HCT116 (cell line): Measurements from ENCODE around the gene SLC66A1. TPM values are rescaled to one million over a fixed set of nuclear protein-coding genes. Genes with fewer than 3 reads are reported as not detected.

Source experiments
- ATAC-seq: fragments of 200-7000 bp; cut with Tn5 transposase; 2 replicates; pipeline ENCODE4 v1.9.1; 2020; ENCODE audit warnings: mild to moderate bottlenecking, moderate library complexity
- BruUV-seq: library from RNA; stranded (reverse); fragments of 400-500 nt; replicated peaks from 2 replicates; lab custom pipeline; 2021; lab: Mats Ljungman, UMichigan
- CTCF ChIA-PET: fragments of 300-600 bp; sonication (Branson Sonifier 250); formaldehyde crosslinking; loops from one replicate; lab custom pipeline; 2021; ENCODE audit warnings: antibody characterized with exemption; lab: Charles Lee
- POLR2A ChIA-PET: fragments of 300-600, 350-600 bp; sonication (Branson Sonifier 250); formaldehyde crosslinking; loops from one replicate; lab custom pipeline; 2021; ENCODE audit warnings: antibody characterized with exemption; lab: Charles Lee
- RAD21 ChIA-PET, 2 experiments: fragments of 300-600 bp; sonication (Branson Sonifier 250); formaldehyde crosslinking; loops; one replicate each; lab custom pipeline; 2023; ENCODE audit warnings: low total read pairs in 2 of 2; ENCODE audit not compliant: uncharacterized antibody in 2 of 2, unreplicated experiment in 2 of 2, low non-redundant PET in 1 of 2; lab: Charles Lee
- DNase-seq: peaks from one replicate; pipeline ENCODE4 v3.0.0-alpha.2; 2010; ENCODE audit warnings: low read depth, low spot score
- H2AFZ ChIP-seq: fragments of 200-600 bp; shearing (Covaris generic), sonication (generic); 2 replicates; pipeline ENCODE4 v1.6.1; 2017; ENCODE audit warnings: low read depth, mixed run types, mixed read lengths, antibody characterized with exemption, low read length; ENCODE audit not compliant: poor library complexity, severe bottlenecking
- H3K27ac ChIP-seq: 2 replicates; pipeline ENCODE4 v1.5.1; 2012; ENCODE audit warnings: low read depth, low read length
- H3K27me3 ChIP-seq: fragments of 200-600 bp; sonication (generic); 2 replicates; pipeline ENCODE4 v1.6.1; 2016; ENCODE audit warnings: mixed run types, low read length, mixed read lengths; ENCODE audit not compliant: insufficient read depth
- H3K36me3 ChIP-seq, 2 experiments: fragments of 200-500 bp in 1 of 2; fragments of 200-600 bp in 1 of 2; sonication (Bioruptor generic) in 1 of 2; sonication (generic) in 1 of 2; 2 replicates each; pipeline versions ENCODE4 v1.5.1 to v1.6.1; 2014 to 2016; ENCODE audit warnings: low read length in 2 of 2, inconsistent platforms in 1 of 2, mixed read lengths in 1 of 2, mixed run types in 1 of 2; ENCODE audit not compliant: insufficient read depth in 2 of 2, control insufficient read depth in 1 of 2
- H3K4me1 ChIP-seq, 2 experiments: fragments of 200-600 bp in 1 of 2; sonication (generic) in 1 of 2; 2 replicates each; pipeline versions ENCODE4 v1.5.1 to v1.6.1; 2012 to 2017; ENCODE audit warnings: low read length in 2 of 2, inconsistent platforms in 1 of 2, mild to moderate bottlenecking in 1 of 2, mixed read lengths in 1 of 2, mixed run types in 1 of 2, moderate library complexity in 1 of 2; ENCODE audit not compliant: insufficient read depth in 2 of 2, control insufficient read depth in 1 of 2
- H3K4me2 ChIP-seq: fragments of 200-600 bp; sonication (generic); 2 replicates; pipeline ENCODE4 v1.6.1; 2017; ENCODE audit warnings: mixed run types, low read length, mixed read lengths
- H3K4me3 ChIP-seq, 2 experiments: fragments of 200-600 bp in 1 of 2; sonication (generic) in 1 of 2; replicated peaks in 1 of 2; 2 replicates each; pipeline ENCODE4 v1.5.1; 2011 to 2016; ENCODE audit warnings: low read length in 2 of 2, control low read depth in 1 of 2, low read depth in 1 of 2, mild to moderate bottlenecking in 1 of 2, mixed read lengths in 1 of 2, mixed run types in 1 of 2
- H3K79me2 ChIP-seq: fragments of 200-600 bp; sonication (generic); 2 replicates; pipeline ENCODE4 v1.6.1; 2017; ENCODE audit warnings: mild to moderate bottlenecking, mixed run types, low read length, moderate library complexity, mixed read lengths; ENCODE audit not compliant: insufficient read depth
- H3K9ac ChIP-seq: fragments of 200-600 bp; sonication (generic); 2 replicates; pipeline ENCODE4 v1.6.1; 2016; ENCODE audit warnings: low read length, mixed read lengths
- H3K9me2 ChIP-seq: fragments of 200-600 bp; sonication (generic), shearing (Covaris generic); 2 replicates; pipeline ENCODE4 v1.6.1; 2017; ENCODE audit warnings: mixed run types, mild to moderate bottlenecking, moderate library complexity; ENCODE audit not compliant: insufficient read depth
- H3K9me3 ChIP-seq, 2 experiments: fragments of 200-500 bp in 1 of 2; fragments of 200-600 bp in 1 of 2; sonication (Bioruptor generic) in 1 of 2; sonication (generic) in 1 of 2; 2 replicates each; pipeline ENCODE4 v1.6.1; 2014 to 2017; ENCODE audit warnings: low read length in 2 of 2, mixed read lengths in 2 of 2, inconsistent platforms in 1 of 2, low read depth in 1 of 2, mild to moderate bottlenecking in 1 of 2, mixed run types in 1 of 2, moderate library complexity in 1 of 2; ENCODE audit not compliant: control insufficient read depth in 1 of 2, insufficient read depth in 1 of 2
- H4K20me1 ChIP-seq: fragments of 200-600 bp; sonication (generic), shearing (Covaris generic); 2 replicates; pipeline ENCODE4 v1.6.1; 2017; ENCODE audit warnings: mixed run types, mild to moderate bottlenecking, moderate library complexity; ENCODE audit not compliant: insufficient read depth
- ATF3 ChIP-seq: IDR thresholded peaks from 2 replicates; pipeline ENCODE4 v1.6.1; 2012
- CBX3 ChIP-seq: IDR thresholded peaks from 2 replicates; pipeline ENCODE4 v1.6.1; 2012; ENCODE audit warnings: low read depth
- CEBPB ChIP-seq: IDR thresholded peaks from 2 replicates; pipeline ENCODE4 v1.6.1; 2012; ENCODE audit warnings: low read depth
- EGR1 ChIP-seq: IDR thresholded peaks from 2 replicates; pipeline ENCODE4 v1.6.1; 2012; ENCODE audit warnings: low read depth
- ELF1 ChIP-seq: IDR thresholded peaks from 2 replicates; pipeline ENCODE4 v1.6.1; 2012; ENCODE audit warnings: low read depth, borderline replicate concordance
- EZH2 ChIP-seq: fragments of 200-600 bp; sonication (generic); IDR thresholded peaks from 2 replicates; pipeline ENCODE4 v1.6.1; 2017; ENCODE audit warnings: antibody characterized with exemption, mixed run types
- EZH2phosphoT487 ChIP-seq: fragments of 200-600 bp; IDR thresholded peaks from 2 replicates; pipeline ENCODE4 v1.6.1; 2018; ENCODE audit warnings: antibody characterized with exemption, borderline replicate concordance
- JUND ChIP-seq: IDR thresholded peaks from 2 replicates; pipeline ENCODE4 v1.6.1; 2012
- MAX ChIP-seq: IDR thresholded peaks from 2 replicates; pipeline ENCODE4 v1.6.1; 2012
- POLR2A ChIP-seq: IDR thresholded peaks from 2 replicates; pipeline ENCODE4 v1.7.0; 2011; ENCODE audit warnings: borderline replicate concordance; ENCODE audit not compliant: insufficient read depth, insufficient read length; ENCODE audit errors: extremely low read depth
- POLR2AphosphoS5 ChIP-seq: IDR thresholded peaks from 2 replicates; pipeline ENCODE4 v1.6.1; 2011; ENCODE audit warnings: mild to moderate bottlenecking, low read depth, low read length, moderate library complexity
- RAD21 ChIP-seq: IDR thresholded peaks from 2 replicates; pipeline ENCODE4 v1.6.1; 2012; ENCODE audit warnings: low read depth, mild to moderate bottlenecking
- SP1 ChIP-seq: IDR thresholded peaks from 2 replicates; pipeline ENCODE4 v1.6.1; 2012; ENCODE audit warnings: low read depth
- SRF ChIP-seq: IDR thresholded peaks from 2 replicates; pipeline ENCODE4 v1.6.1; 2012; ENCODE audit warnings: low read depth
- TCF7L2 ChIP-seq: IDR thresholded peaks from 2 replicates; pipeline ENCODE4 v1.7.0; 2011; ENCODE audit warnings: borderline replicate concordance, inconsistent platforms; ENCODE audit not compliant: insufficient read depth, insufficient read length; ENCODE audit errors: extremely low read depth
- ZFX ChIP-seq: fragments of 450-650 bp; IDR thresholded peaks from 2 replicates; pipeline ENCODE4 v1.6.1; 2017
- ZNF274 ChIP-seq: fragments of 200-500 bp; sonication (Bioruptor generic); IDR thresholded peaks from 2 replicates; pipeline ENCODE4 v1.6.1; 2014; ENCODE audit warnings: mild to moderate bottlenecking, low read depth, low read length, inconsistent platforms
- intact Hi-C: fragments of 100-400 bp; cut with micrococcal nuclease; formaldehyde crosslinking; loops from 2 replicates; pipeline ENCODE4 v1.10.0; 2022
- total RNA-seq: library from RNA; stranded (reverse); gene quantifications from one replicate; pipeline ENCODE4 v1.2.1, GENCODE V29; 2021; ENCODE audit not compliant: unreplicated experiment
- TF ChIP-seq, protein P1 (sequence below): IDR thresholded peaks from 2 replicates; pipeline ENCODE4 v1.6.1; 2011; ENCODE audit warnings: mild to moderate bottlenecking, low read length, moderate library complexity; ENCODE audit not compliant: insufficient replicate concordance; ENCODE audit errors: extremely low read depth
- TF ChIP-seq, protein P2 (sequence below), 3 experiments: fragments of 200-600 bp in 1 of 3; sonication (generic) in 1 of 3; IDR thresholded peaks in 2 of 3; conservative IDR thresholded peaks in 1 of 3; 2 replicates each; pipeline ENCODE4 v1.5.1; 2012 to 2017; ENCODE audit warnings: low read depth in 2 of 3, low read length in 2 of 3, antibody characterized with exemption in 1 of 3, borderline replicate concordance in 1 of 3, control low read depth in 1 of 3, mild to moderate bottlenecking in 1 of 3, mixed read lengths in 1 of 3, mixed run types in 1 of 3, moderate library complexity in 1 of 3; ENCODE audit not compliant: insufficient read depth in 1 of 3

SLC66A1 gene
- total RNA-seq, 1 experiment from 2014 or later: 11.1 TPM

DNA sequence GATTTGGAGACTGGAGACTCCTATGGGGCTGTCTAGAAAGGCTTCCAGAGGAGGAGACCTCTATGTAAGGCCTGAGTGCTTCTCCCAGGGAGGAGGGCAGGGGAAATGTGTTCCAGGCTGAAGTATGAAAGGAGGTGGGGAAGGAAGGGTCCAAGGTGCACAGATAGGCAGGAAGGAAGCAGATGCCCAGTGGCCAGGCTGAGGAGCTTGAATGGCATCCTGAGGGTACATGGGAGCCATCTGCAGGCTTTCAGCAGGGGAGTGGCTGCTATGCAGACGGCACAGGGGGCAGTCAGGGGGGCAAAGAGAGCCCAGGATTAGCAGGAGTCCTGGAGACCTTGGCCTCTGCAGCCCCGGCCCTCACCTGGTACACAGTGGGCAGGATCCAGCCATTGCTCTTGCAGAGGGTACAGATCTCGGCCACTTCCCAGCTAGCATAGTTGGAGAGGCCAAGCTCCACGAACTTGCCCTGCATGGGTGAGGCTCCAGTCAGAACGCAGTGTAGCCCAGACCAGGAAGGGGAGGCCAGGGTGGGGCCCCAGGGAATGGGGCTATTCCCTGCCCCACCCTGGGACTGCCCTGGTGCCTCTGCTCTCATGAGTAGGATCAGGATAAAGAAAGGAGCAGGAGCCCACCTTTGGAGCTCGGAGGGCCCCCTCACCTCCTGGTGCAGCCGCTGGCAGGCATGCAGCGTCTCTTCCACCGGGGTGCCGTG, 4.2 kb upstream of the SLC66A1 start:
- ATAC-seq: no peak
- H3K4me3 ChIP-seq: no peak overlapping the region
- no peak overlapping the region for H2AFZ ChIP-seq
- no peak for DNase-seq
- no peaks in the 10 kb centered on the region for H4K20me1 ChIP-seq
- RAD21 ChIA-PET: no interaction called here
- no TSS peak for BruUV-seq
- H3K27me3 ChIP-seq: no peaks in the 10 kb centered on the region
- H3K9me3 ChIP-seq: no peaks in the 10 kb centered on the region
- intact Hi-C loops: no loop called here
- H3K9me2 ChIP-seq: no peaks in the 10 kb centered on the region
- no peak for TF ChIP-seq CBX3
- TF ChIP-seq MAX: no peak
- TF ChIP-seq, protein P1, sequence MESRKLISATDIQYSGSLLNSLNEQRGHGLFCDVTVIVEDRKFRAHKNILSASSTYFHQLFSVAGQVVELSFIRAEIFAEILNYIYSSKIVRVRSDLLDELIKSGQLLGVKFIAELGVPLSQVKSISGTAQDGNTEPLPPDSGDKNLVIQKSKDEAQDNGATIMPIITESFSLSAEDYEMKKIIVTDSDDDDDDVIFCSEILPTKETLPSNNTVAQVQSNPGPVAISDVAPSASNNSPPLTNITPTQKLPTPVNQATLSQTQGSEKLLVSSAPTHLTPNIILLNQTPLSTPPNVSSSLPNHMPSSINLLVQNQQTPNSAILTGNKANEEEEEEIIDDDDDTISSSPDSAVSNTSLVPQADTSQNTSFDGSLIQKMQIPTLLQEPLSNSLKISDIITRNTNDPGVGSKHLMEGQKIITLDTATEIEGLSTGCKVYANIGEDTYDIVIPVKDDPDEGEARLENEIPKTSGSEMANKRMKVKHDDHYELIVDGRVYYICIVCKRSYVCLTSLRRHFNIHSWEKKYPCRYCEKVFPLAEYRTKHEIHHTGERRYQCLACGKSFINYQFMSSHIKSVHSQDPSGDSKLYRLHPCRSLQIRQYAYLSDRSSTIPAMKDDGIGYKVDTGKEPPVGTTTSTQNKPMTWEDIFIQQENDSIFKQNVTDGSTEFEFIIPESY: no peak
- TF ChIP-seq ATF3: no peak
- no peak for TF ChIP-seq TCF7L2
- no peak for TF ChIP-seq EZH2phosphoT487
- no peak for TF ChIP-seq ZNF274
- TF ChIP-seq POLR2AphosphoS5: no peak
- no peak for TF ChIP-seq SP1
- no peak for TF ChIP-seq ZFX
- TF ChIP-seq JUND: no peak
- TF ChIP-seq POLR2A: no peak
- TF ChIP-seq EZH2: no peak
- TF ChIP-seq ELF1: no peak
- TF ChIP-seq CEBPB: no peak
- TF ChIP-seq, protein P2, sequence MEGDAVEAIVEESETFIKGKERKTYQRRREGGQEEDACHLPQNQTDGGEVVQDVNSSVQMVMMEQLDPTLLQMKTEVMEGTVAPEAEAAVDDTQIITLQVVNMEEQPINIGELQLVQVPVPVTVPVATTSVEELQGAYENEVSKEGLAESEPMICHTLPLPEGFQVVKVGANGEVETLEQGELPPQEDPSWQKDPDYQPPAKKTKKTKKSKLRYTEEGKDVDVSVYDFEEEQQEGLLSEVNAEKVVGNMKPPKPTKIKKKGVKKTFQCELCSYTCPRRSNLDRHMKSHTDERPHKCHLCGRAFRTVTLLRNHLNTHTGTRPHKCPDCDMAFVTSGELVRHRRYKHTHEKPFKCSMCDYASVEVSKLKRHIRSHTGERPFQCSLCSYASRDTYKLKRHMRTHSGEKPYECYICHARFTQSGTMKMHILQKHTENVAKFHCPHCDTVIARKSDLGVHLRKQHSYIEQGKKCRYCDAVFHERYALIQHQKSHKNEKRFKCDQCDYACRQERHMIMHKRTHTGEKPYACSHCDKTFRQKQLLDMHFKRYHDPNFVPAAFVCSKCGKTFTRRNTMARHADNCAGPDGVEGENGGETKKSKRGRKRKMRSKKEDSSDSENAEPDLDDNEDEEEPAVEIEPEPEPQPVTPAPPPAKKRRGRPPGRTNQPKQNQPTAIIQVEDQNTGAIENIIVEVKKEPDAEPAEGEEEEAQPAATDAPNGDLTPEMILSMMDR (IDR thresholded peaks at IDR 0.05 in 2 of 3, conservative IDR thresholded peaks at IDR 0.05 in 1 of 3; ENCODE audit: borderline replicate concordance in 1 of 3, insufficient read depth in 1 of 3, low read depth in 2 of 3, low read length in 2 of 3): no peak
- no peak for TF ChIP-seq SRF
- TF ChIP-seq RAD21: no peak
- no peak for TF ChIP-seq EGR1
- no peak overlapping the region for H3K9ac ChIP-seq
- POLR2A ChIA-PET: no interaction called here
- no peak overlapping the region for H3K4me2 ChIP-seq
- peaks cover 27 to 31% of the 10 kb centered on the region in 2 experiments for H3K36me3 ChIP-seq
- peaks cover 7 to 16% of the 10 kb centered on the region in 2 experiments; a peak in 3 of 4 replicates for H3K4me1 ChIP-seq
- CTCF ChIA-PET: no interaction called here
- H3K27ac ChIP-seq: no peak overlapping the region
- peaks cover 33% of the 10 kb centered on the region for H3K79me2 ChIP-seq
